HepG2 (cell line): Measurements from ENCODE around the gene HSPB6.

Experiments used
- BRD4 ChIP-seq: sonication (generic); formaldehyde crosslinking; IDR thresholded peaks from 2 replicates; pipeline ENCODE4 v1.4.0; 2020; ENCODE audit warnings: missing genetic modification reagents
- ZNF138 ChIP-seq: sonication (generic); formaldehyde crosslinking; IDR thresholded peaks from 2 replicates; pipeline ENCODE4 v1.5.0; 2020; ENCODE audit warnings: mild to moderate bottlenecking, low read depth, missing genetic modification reagents
- TF ChIP-seq, protein P1 (sequence below): sonication (generic); formaldehyde crosslinking; IDR thresholded peaks from 2 replicates; pipeline ENCODE4 v1.4.0; 2020; ENCODE audit warnings: missing genetic modification reagents
- TF ChIP-seq, protein P2 (sequence below): sonication (generic); formaldehyde crosslinking; IDR thresholded peaks from 2 replicates; pipeline ENCODE4 v1.5.0; 2020; ENCODE audit warnings: mild to moderate bottlenecking, missing genetic modification reagents, moderate library complexity
- TF ChIP-seq, protein P3 (sequence below): sonication (generic); formaldehyde crosslinking; IDR thresholded peaks from 2 replicates; pipeline ENCODE4 v1.4.0; 2020; ENCODE audit warnings: missing genetic modification reagents, borderline replicate concordance
- TF ChIP-seq, protein P4 (sequence below): sonication (generic); formaldehyde crosslinking; IDR thresholded peaks from 2 replicates; pipeline ENCODE4 v1.5.1; 2020; ENCODE audit warnings: missing genetic modification reagents, mild to moderate bottlenecking, borderline replicate concordance
- TF ChIP-seq, protein P5 (sequence below): sonication (generic); formaldehyde crosslinking; IDR thresholded peaks from 2 replicates; pipeline ENCODE4 v1.4.0; 2020; ENCODE audit warnings: missing genetic modification reagents

DNA sequence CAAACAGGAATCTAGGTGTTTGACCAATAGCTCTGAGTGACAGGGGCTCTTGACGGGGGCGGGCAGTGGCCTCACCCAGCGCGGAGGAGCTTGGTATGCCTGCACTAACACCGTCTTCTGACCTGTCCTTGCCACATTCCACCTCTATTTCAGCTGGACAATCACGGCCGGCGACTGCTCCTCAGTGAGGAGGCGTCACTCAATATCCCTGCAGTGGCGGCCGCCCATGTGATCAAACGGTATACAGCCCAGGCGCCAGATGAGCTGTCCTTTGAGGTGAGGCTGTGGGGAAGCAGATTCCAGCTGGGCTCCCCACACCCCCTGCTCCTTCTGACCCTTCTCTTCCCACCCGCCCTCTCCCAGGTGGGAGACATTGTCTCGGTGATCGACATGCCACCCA is 23.2 kb upstream of the HSPB6 start:
- TF ChIP-seq, protein P1, sequence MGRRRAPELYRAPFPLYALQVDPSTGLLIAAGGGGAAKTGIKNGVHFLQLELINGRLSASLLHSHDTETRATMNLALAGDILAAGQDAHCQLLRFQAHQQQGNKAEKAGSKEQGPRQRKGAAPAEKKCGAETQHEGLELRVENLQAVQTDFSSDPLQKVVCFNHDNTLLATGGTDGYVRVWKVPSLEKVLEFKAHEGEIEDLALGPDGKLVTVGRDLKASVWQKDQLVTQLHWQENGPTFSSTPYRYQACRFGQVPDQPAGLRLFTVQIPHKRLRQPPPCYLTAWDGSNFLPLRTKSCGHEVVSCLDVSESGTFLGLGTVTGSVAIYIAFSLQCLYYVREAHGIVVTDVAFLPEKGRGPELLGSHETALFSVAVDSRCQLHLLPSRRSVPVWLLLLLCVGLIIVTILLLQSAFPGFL, result no peak
- TF ChIP-seq ZNF138 (CRISPR knock-in tag) (no peak), BRD4 (CRISPR knock-in tag) (no peak)
- TF ChIP-seq, protein P2, sequence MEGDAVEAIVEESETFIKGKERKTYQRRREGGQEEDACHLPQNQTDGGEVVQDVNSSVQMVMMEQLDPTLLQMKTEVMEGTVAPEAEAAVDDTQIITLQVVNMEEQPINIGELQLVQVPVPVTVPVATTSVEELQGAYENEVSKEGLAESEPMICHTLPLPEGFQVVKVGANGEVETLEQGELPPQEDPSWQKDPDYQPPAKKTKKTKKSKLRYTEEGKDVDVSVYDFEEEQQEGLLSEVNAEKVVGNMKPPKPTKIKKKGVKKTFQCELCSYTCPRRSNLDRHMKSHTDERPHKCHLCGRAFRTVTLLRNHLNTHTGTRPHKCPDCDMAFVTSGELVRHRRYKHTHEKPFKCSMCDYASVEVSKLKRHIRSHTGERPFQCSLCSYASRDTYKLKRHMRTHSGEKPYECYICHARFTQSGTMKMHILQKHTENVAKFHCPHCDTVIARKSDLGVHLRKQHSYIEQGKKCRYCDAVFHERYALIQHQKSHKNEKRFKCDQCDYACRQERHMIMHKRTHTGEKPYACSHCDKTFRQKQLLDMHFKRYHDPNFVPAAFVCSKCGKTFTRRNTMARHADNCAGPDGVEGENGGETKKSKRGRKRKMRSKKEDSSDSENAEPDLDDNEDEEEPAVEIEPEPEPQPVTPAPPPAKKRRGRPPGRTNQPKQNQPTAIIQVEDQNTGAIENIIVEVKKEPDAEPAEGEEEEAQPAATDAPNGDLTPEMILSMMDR (CRISPR knock-in tag), result no peak
- TF ChIP-seq, protein P3, sequence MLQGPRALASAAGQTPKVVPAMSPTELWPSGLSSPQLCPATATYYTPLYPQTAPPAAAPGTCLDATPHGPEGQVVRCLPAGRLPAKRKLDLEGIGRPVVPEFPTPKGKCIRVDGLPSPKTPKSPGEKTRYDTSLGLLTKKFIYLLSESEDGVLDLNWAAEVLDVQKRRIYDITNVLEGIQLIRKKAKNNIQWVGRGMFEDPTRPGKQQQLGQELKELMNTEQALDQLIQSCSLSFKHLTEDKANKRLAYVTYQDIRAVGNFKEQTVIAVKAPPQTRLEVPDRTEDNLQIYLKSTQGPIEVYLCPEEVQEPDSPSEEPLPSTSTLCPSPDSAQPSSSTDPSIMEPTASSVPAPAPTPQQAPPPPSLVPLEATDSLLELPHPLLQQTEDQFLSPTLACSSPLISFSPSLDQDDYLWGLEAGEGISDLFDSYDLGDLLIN (CRISPR knock-in tag), result no peak
- TF ChIP-seq, protein P4, sequence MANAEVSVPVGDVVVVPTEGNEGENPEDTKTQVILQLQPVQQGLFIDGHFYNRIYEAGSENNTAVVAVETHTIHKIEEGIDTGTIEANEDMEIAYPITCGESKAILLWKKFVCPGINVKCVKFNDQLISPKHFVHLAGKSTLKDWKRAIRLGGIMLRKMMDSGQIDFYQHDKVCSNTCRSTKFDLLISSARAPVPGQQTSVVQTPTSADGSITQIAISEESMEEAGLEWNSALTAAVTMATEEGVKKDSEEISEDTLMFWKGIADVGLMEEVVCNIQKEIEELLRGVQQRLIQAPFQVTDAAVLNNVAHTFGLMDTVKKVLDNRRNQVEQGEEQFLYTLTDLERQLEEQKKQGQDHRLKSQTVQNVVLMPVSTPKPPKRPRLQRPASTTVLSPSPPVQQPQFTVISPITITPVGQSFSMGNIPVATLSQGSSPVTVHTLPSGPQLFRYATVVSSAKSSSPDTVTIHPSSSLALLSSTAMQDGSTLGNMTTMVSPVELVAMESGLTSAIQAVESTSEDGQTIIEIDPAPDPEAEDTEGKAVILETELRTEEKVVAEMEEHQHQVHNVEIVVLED, result no peak
- TF ChIP-seq, protein P5, sequence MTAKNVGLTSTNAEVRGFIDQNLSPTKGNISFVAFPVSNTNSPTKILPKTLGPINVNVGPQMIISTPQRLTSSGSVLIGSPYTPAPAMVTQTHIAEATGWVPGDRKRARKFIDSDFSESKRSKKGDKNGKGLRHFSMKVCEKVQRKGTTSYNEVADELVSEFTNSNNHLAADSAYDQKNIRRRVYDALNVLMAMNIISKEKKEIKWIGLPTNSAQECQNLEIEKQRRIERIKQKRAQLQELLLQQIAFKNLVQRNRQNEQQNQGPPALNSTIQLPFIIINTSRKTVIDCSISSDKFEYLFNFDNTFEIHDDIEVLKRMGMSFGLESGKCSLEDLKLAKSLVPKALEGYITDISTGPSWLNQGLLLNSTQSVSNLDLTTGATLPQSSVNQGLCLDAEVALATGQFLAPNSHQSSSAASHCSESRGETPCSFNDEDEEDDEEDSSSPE (CRISPR knock-in tag), result no peak
